Measurements from ENCODE around the gene ZNF140. TPM values are rescaled to one million over a fixed set of nuclear protein-coding genes. Genes with fewer than 3 reads are reported as not detected.

ZNF140 gene
- total RNA-seq, 1 donor from 2014 or later = 15.0 TPM

- TF ChIP-seq CTCF (IDR thresholded peaks at IDR 0.05) = no peak
- H3K27ac ChIP-seq = no peak overlapping the region
- H3K27me3 ChIP-seq (ENCODE audit: low read depth) = no peaks in the 10 kb centered on the region
- no peak for ATAC-seq
- no peaks in the 10 kb centered on the region for H3K4me1 ChIP-seq
- peaks cover 98% of the 10 kb centered on the region for H3K9me3 ChIP-seq
- H3K4me3 ChIP-seq = no peak overlapping the region
- H3K36me3 ChIP-seq = peaks cover 13% of the 10 kb centered on the region
- intact Hi-C loops (cut with DNase I) = no loop called here
- DNase-seq = no peak
Observed at GRCh38 chr12:133058203-133059113, 22.3 kb upstream of the ZNF140 start.

GRCh38 chr12:133061954-133062353, 18.8 kb upstream of the ZNF140 start:
- Histone ChIP-seq H3K27me3 (ENCODE audit: low read depth) (no peaks in the 10 kb centered on the region), H3K4me1 (no peaks in the 10 kb centered on the region), H3K9me3 (peaks cover 100% of the 10 kb centered on the region), H3K4me3 (no peak overlapping the region), H3K27ac (no peak overlapping the region), H3K36me3 (peaks cover 4% of the 10 kb centered on the region)
- TF ChIP-seq CTCF (IDR thresholded peaks at IDR 0.05) = no peak
- DNase-seq (no peak), ATAC-seq (no peak)
- intact Hi-C loops (cut with DNase I) = no loop called here

- TF ChIP-seq CTCF (IDR thresholded peaks at IDR 0.05) = no peak
- Histone ChIP-seq H3K27ac (no peak overlapping the region), H3K27me3 (ENCODE audit: low read depth) (no peaks in the 10 kb centered on the region), H3K4me1 (no peaks in the 10 kb centered on the region), H3K9me3 (peaks cover 99% of the 10 kb centered on the region), H3K36me3 (no peaks in the 10 kb centered on the region), H3K4me3 (no peak overlapping the region)
- intact Hi-C loops (cut with DNase I) = no loop called here
- DNase-seq (no peak), ATAC-seq (no peak)
Observed at GRCh38 chr12:133063556-133063955, 17.2 kb upstream of the ZNF140 start.

GRCh38 chr12:133073836-133074235, 6.9 kb upstream of the ZNF140 start:
- no peak overlapping the region for H3K27ac ChIP-seq
- DNase-seq (no peak), ATAC-seq (no peak)
- intact Hi-C loops (cut with DNase I) = no loop called here
- H3K36me3 ChIP-seq = no peaks in the 10 kb centered on the region
- no peak overlapping the region for H3K4me3 ChIP-seq
- no peaks in the 10 kb centered on the region for H3K4me1 ChIP-seq
- no peaks in the 10 kb centered on the region for H3K27me3 ChIP-seq (ENCODE audit: low read depth)
- no peak for TF ChIP-seq CTCF (IDR thresholded peaks at IDR 0.05)
- peaks cover 100% of the 10 kb centered on the region for H3K9me3 ChIP-seq

- intact Hi-C loops (cut with DNase I) = no loop called here
- no peak for TF ChIP-seq CTCF (IDR thresholded peaks at IDR 0.05)
- Histone ChIP-seq H3K36me3 (peaks cover 21% of the 10 kb centered on the region), H3K4me3 (peak overlapping the region; percentile 88), H3K27me3 (ENCODE audit: low read depth) (no peaks in the 10 kb centered on the region), H3K4me1 (peaks cover 6% of the 10 kb centered on the region), H3K9me3 (peaks cover 76% of the 10 kb centered on the region), H3K27ac (peak overlapping the region; percentile 94)
- DNase-seq (peak; percentile 99), ATAC-seq (peak; percentile 96 to 97)
Observed at GRCh38 chr12:133080026-133080367, 726 bp upstream of the ZNF140 start.
